Ovary (tissue), 9 donors: ENCODE measurements around the gene RPS6KA5. TPM values are rescaled to one million over a fixed set of nuclear protein-coding genes. Genes with fewer than 3 reads are reported as not detected.

Experiments used
- DNase-seq, 5 donors: peaks; one replicate each; pipeline ENCODE4 v3.0.0-alpha.2; 2019 to 2020
- H3K27ac ChIP-seq, 2 donors: fragments of 200-600 bp; one replicate each; pipeline versions ENCODE4 v1.5.1 to v1.8.0; 2019 to 2022
- H3K27me3 ChIP-seq: fragments of 200-600 bp; one replicate; pipeline ENCODE4 v1.8.0; 2022
- H3K36me3 ChIP-seq: fragments of 200-600 bp; sonication (generic); one replicate; pipeline ENCODE4 v1.5.1; 2019
- H3K4me1 ChIP-seq: one replicate; pipeline ENCODE4 v1.8.1; 2013; ENCODE audit warnings: mild to moderate bottlenecking, moderate library complexity; ENCODE audit not compliant: insufficient read depth
- H3K4me3 ChIP-seq: fragments of 200-600 bp; sonication (generic); one replicate; pipeline ENCODE4 v1.5.1; 2017
- H3K9me3 ChIP-seq, 2 donors: fragments of 200-600 bp in 1 of 2; sonication (generic) in 1 of 2; one replicate each; pipeline versions ENCODE4 v1.5.1 to v1.8.1; 2013 to 2019; ENCODE audit warnings: mild to moderate bottlenecking in 1 of 2, moderate library complexity in 1 of 2
- EP300 ChIP-seq: sonication (generic); formaldehyde crosslinking; IDR thresholded peaks from one replicate; pipeline ENCODE4 v1.6.1; 2017; ENCODE audit warnings: antibody characterized with exemption
- POLR2A ChIP-seq: fragments of 450-650 bp; IDR thresholded peaks from one replicate; pipeline ENCODE4 v1.6.1; 2017; ENCODE audit warnings: antibody characterized with exemption, mild to moderate bottlenecking, moderate library complexity
- WGBS, 3 donors: extraction: QIAGEN DNeasy Blood & Tissue Kit in 1 of 3; methylation state at CpG; one replicate each; pipeline versions ENCODE4 v1.1.5 to v1.1.7; 2013 to 2017; 5-methylcytosine and 5-hydroxymethylcytosine counted together
- intact Hi-C, 4 donors: fragments of 100-400 bp; cut with DNase I; formaldehyde crosslinking; loops; one replicate each; pipeline versions ENCODE4 v1.11.0 to v1.15.1; 2022 to 2023
- polyA plus RNA-seq, 2 donors: library from polyadenylated mRNA; stranded (reverse); fragments of 200-250 nt in 1 of 2; fragments of 350-450 nt in 1 of 2; fragmentation: Illumina TruSeq in 1 of 2; extraction: RNeasy Lipid Tissue Mini Kit (QIAGEN cat#74804) in 1 of 2; gene quantifications; one replicate each; pipeline ENCODE4 v1.2.3, GENCODE V29; 2013 to 2014
- total RNA-seq, 7 donors: library from RNA; depleted of rRNA in 2 of 7; stranded (reverse); fragments of >200 nt in 2 of 7; fragmentation: NEBNext Ultra II Directional in 3 of 7; extraction: Animal tissue kit (Norgen Biotek cat#: 25700) in 3 of 7; gene quantifications; one replicate each; pipeline versions ENCODE4 v1.1.0 to v1.2.4, GENCODE V29; 2016 to 2023
- TF ChIP-seq, protein P1 (sequence below), 3 donors: fragments of 450-650 bp in 2 of 3; fragments of 200-600 bp in 1 of 3; IDR thresholded peaks; one replicate each; pipeline versions ENCODE4 v1.5.1 to v1.8.0; 2016 to 2022; ENCODE audit warnings: antibody characterized with exemption in 3 of 3, mild to moderate bottlenecking in 1 of 3
- donor health status: DM: no; HTN: no; CAD: no; lungs with moderate emphysema.
- donor health status: DM: no; HTN: no; CAD: no.
- donor health status: Bipolar disorder and iron deficiency.
- donor health status: DM: yes; HTN: yes; CAD: no.
- donor health status: DM: no; HTN: no; CAD: no.
- donor health status: DM: yes; HTN: yes; CAD: no.

RPS6KA5 gene
- total and polyA plus RNA-seq, 9 donors, result 3.8 to 19.0 (median 8.4) TPM

DNA sequence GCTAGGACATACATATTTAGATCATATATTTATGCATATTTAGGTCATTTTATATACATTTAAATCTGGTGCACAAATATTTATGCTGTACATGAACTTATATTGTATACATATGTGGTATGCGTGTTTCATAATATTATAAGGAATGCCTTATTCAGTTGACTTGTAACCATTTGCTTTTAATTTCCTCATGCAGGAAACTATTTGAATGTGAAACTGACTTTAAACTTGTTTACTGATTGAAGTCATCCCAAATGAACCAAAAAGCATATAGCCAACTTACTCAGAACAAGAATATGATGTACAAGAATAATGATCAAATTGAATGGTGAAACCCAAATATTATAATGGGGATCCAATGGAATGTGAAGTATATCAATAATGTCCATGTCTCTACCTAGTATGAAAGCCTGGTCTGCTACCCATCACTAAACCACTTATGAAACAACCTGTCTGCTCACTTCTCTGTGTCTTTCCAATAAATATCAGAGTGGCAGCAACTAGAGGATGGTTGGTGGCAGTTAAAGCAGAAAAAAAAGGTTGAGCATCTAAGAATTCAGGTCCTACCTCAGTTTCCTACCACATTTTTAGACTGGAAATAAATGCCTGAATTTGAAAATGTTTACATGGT is 38.3 kb downstream of the RPS6KA5 start:
- no peak for DNase-seq
- H3K4me1 ChIP-seq, result peaks cover 2% of the 10 kb centered on the region
- H3K4me3 ChIP-seq, result peak overlapping the region; percentile 15
- no peaks in the 10 kb centered on the region for H3K36me3 ChIP-seq
- TF ChIP-seq, protein P1, sequence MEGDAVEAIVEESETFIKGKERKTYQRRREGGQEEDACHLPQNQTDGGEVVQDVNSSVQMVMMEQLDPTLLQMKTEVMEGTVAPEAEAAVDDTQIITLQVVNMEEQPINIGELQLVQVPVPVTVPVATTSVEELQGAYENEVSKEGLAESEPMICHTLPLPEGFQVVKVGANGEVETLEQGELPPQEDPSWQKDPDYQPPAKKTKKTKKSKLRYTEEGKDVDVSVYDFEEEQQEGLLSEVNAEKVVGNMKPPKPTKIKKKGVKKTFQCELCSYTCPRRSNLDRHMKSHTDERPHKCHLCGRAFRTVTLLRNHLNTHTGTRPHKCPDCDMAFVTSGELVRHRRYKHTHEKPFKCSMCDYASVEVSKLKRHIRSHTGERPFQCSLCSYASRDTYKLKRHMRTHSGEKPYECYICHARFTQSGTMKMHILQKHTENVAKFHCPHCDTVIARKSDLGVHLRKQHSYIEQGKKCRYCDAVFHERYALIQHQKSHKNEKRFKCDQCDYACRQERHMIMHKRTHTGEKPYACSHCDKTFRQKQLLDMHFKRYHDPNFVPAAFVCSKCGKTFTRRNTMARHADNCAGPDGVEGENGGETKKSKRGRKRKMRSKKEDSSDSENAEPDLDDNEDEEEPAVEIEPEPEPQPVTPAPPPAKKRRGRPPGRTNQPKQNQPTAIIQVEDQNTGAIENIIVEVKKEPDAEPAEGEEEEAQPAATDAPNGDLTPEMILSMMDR (IDR thresholded peaks at IDR 0.05), result no peak
- TF ChIP-seq POLR2A (no peak), EP300 (no peak)
- WGBS, 3 donors, result 96 to 100% (median 97%) methylated on average over 1 of the region's 1 CpG
- no peaks in the 10 kb centered on the region for H3K27me3 ChIP-seq
- no peaks in the 10 kb centered on the region for H3K9me3 ChIP-seq
- intact Hi-C loops, result no loop called here
- peak overlapping the region in 1 of 2 donors; percentile 4 for H3K27ac ChIP-seq

DNA sequence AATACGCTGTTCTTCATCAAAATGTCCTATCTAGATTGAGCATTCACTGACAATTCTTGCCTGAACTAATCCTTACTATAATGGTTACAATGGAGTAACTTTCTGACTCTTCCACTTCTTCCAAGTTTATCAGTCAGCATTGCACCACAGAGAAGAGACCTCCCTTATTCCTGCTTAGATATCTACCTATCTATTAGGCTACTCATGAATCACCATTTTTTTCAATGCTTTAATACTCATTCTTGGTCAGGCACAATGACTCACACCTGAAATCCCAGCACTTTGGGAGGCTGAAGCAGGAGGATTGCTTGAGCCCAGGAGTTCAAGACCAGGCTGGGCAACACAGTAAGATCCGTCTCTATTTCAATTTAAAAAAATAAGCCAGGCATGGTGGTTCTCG is 39.3 kb downstream of the RPS6KA5 start:
- intact Hi-C loops, result no loop called here
- H3K9me3 ChIP-seq, result no peaks in the 10 kb centered on the region
- no peak overlapping the region for H3K27ac ChIP-seq
- 91 to 98% (median 95%) methylated on average over 3 of the region's 3 CpGs for WGBS, 3 donors
- TF ChIP-seq EP300 (no peak), POLR2A (no peak)
- TF ChIP-seq, protein P1 (IDR thresholded peaks at IDR 0.05), result no peak
- H3K27me3 ChIP-seq, result no peaks in the 10 kb centered on the region
- no peak overlapping the region for H3K4me3 ChIP-seq
- DNase-seq, result no peak
- no peaks in the 10 kb centered on the region for H3K36me3 ChIP-seq
- H3K4me1 ChIP-seq, result peaks cover 2% of the 10 kb centered on the region

DNA sequence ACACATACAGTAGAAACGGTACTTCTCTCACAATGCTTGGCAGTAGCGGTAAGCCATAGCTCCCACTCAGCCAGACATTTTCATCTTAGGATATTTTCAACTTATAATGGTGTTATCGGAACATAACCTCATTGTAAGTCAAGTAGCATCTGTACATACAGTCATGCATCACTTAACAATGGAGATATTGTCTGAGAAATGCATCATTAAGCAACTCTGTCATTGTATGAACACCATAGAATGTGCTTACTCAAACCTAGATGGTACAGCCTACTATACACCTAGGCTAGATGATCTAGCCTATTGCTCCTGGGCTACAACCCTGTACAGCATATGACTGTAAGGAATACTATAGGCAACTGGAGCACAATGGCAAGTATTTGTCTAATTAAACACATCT is 40.8 kb downstream of the RPS6KA5 start:
- intact Hi-C loops, result no loop called here
- Histone ChIP-seq H3K4me1 (peaks cover 2% of the 10 kb centered on the region), H3K36me3 (no peaks in the 10 kb centered on the region), H3K27me3 (no peaks in the 10 kb centered on the region), H3K27ac (no peak overlapping the region), H3K4me3 (no peak overlapping the region), H3K9me3 (no peaks in the 10 kb centered on the region)
- DNase-seq, result no peak
- WGBS, 3 donors, result 96 to 98% (median 98%) methylated on average over 3 of the region's 3 CpGs
- TF ChIP-seq POLR2A (no peak), EP300 (no peak)
- TF ChIP-seq, protein P1 (IDR thresholded peaks at IDR 0.05), result no peak

DNA sequence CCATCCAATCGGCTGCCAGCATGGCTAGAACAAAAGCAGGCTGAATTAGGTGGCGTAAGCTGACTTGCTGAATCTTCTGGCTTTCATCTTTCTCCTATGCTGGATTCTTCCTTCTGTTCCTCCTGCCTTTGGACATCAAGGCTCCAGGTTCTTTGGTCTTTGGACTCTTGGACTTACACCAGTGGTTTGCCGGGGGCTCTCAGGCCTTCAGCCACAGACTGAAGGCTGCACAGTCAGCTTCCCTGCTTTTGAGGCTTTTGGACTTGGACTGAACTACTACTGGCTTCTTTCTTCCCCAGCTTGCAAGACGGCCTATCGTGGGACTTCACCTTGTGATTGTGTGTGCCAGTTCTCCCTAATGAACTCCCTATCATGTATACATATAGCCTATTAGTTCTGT is 42.0 kb downstream of the RPS6KA5 start:
- Histone ChIP-seq H3K27me3 (no peaks in the 10 kb centered on the region), H3K27ac (no peak overlapping the region), H3K4me1 (peaks cover 2% of the 10 kb centered on the region), H3K4me3 (no peak overlapping the region), H3K36me3 (no peaks in the 10 kb centered on the region), H3K9me3 (no peaks in the 10 kb centered on the region)
- DNase-seq, result no peak
- intact Hi-C loops, result no loop called here
- 96 to 99% (median 96%) methylated on average over 5 of the region's 5 CpGs for WGBS, 3 donors
- TF ChIP-seq, protein P1 (IDR thresholded peaks at IDR 0.05), result no peak
- TF ChIP-seq POLR2A, result no peak
- TF ChIP-seq EP300, result no peak
